ENCODE results near the gene CLVS2. TPM values are rescaled to one million over a fixed set of nuclear protein-coding genes. Genes with fewer than 3 reads are reported as not detected.

The CLVS2 gene
- total RNA-seq, 1 donor from 2014 or later: 0.34 TPM

DNA sequence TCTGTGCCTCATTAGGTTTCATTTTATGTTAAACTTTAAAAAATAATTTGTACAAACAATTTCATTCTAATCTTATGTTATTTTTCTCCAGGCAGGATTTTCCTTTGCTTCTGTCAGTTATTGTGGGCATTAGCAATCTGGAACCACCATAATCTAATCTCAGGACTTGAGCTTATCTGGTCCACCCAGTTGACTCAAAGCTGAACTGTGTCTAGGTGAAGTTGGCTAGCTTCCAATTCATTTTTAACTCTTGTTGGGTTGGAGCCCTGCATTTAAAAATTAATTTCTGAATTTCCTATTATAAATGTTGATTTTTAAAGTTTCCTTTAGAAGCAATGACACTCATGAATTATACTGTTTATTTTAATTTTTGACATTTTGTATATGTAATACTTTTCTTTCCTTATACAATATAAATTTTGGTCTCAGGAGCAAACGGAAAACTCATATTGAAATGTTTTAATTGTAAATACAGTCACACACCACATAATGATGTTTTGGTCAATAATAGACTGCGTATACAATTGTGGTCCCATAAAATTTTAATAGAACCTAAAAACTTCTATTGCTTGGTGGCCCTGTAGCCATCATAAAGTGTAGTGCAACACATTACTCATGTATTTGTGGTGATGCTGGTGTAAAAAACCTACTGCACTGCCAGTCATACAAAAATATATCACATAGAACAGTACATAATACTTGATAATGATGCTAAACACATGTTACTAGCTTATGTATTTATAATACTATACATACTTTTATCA, 121.3 kb downstream of the CLVS2 start:
- no peak overlapping the region for H3K27ac Mint-ChIP-seq
- no peak for DNase-seq (ENCODE audit: low spot score, unreplicated experiment)
- H3K27me3 Mint-ChIP-seq: no peaks in the 10 kb centered on the region
- H3K9me3 Mint-ChIP-seq (ENCODE audit: low read depth): no peaks in the 10 kb centered on the region
- no peaks in the 10 kb centered on the region for H3K4me1 Mint-ChIP-seq (ENCODE audit: low read depth)
- TF ChIP-seq, protein P1, sequence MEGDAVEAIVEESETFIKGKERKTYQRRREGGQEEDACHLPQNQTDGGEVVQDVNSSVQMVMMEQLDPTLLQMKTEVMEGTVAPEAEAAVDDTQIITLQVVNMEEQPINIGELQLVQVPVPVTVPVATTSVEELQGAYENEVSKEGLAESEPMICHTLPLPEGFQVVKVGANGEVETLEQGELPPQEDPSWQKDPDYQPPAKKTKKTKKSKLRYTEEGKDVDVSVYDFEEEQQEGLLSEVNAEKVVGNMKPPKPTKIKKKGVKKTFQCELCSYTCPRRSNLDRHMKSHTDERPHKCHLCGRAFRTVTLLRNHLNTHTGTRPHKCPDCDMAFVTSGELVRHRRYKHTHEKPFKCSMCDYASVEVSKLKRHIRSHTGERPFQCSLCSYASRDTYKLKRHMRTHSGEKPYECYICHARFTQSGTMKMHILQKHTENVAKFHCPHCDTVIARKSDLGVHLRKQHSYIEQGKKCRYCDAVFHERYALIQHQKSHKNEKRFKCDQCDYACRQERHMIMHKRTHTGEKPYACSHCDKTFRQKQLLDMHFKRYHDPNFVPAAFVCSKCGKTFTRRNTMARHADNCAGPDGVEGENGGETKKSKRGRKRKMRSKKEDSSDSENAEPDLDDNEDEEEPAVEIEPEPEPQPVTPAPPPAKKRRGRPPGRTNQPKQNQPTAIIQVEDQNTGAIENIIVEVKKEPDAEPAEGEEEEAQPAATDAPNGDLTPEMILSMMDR (IDR thresholded peaks at IDR 0.05; ENCODE audit: unreplicated experiment): no peak
- H3K36me3 Mint-ChIP-seq (ENCODE audit: insufficient read depth): no peaks in the 10 kb centered on the region
- H3K4me3 Mint-ChIP-seq (ENCODE audit: low read depth): no peak overlapping the region

DNA sequence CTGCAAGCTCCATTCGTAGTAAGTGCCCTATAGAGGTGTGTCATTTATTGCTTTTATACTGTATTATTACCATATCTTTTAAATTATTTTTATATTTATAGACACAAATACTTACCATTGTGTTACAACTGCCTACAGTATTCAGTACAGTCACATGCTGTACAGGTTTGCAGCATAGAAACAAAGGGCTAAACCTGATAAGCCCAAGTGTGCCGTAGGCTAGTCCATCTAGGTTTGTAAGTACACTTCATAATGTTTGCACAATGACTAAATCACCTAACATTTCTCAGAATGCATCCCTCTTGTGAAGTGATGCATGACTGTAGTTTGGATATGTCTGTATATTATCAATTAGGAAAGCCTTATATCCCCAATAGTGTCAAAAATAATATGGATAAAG, 122.8 kb downstream of the CLVS2 start:
- Mint-ChIP-seq H3K4me3 (ENCODE audit: low read depth) (no peak overlapping the region), H3K36me3 (ENCODE audit: insufficient read depth) (no peaks in the 10 kb centered on the region), H3K27me3 (no peaks in the 10 kb centered on the region), H3K9me3 (ENCODE audit: low read depth) (peaks cover 3% of the 10 kb centered on the region), H3K4me1 (ENCODE audit: low read depth) (no peaks in the 10 kb centered on the region), H3K27ac (no peak overlapping the region)
- TF ChIP-seq, protein P1 (IDR thresholded peaks at IDR 0.05; ENCODE audit: unreplicated experiment): no peak
- DNase-seq (ENCODE audit: low spot score, unreplicated experiment): no peak

Other genes with a start within 250 kb of the CLVS2 start
- 6.8 and 7.2 TPM in 2 replicates for gene FABP7, start 216.5 kb upstream of the CLVS2 start, total RNA-seq
- 8.6 and 11.0 TPM in 2 replicates for gene SMPDL3A, start 207.0 kb upstream of the CLVS2 start, total RNA-seq